HG02623 (cell line): ENCODE measurements around the gene LCE1A.

Experiments
- ATAC-seq: cut with Tn5 transposase; IDR thresholded peaks from one replicate; pipeline ENCODE4 v1.9.1; 2021; ENCODE audit warnings: moderate library complexity; ENCODE audit not compliant: unreplicated experiment

Gene LCE1A, protein sequence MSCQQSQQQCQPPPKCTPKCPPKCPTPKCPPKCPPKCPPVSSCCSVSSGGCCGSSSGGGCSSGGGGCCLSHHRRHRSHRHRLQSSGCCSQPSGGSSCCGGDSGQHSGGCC

GRCh38 chr1:152827173-152827572 lies at the start of gene LCE1A:
LCE1A (plus strand) TSS chr1:152827473; CDS start chr1:152827473, 0 bp downstream.
- no peak for ATAC-seq

GRCh38 chr1:152777510-152778137 lies 49.6 kb upstream of the LCE1A start:
- ATAC-seq: no peak

DNA sequence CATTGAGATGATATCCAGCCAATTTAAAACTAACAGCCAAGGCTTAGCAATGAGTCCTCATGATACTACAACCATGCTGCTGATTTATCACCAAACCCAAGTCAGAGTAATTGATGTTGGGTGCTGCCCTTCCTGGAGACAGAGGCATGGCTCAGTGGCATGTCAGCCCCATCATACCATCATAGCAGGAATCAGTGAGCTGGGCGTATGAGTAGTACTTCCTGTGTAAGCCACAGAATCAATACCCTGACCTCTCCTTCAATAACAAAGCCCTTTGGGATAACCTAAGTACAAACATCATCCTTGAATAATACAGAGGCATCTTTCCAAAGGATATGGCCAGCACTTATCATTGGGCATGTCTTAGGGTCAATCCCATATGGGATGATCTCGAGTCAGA lies 44.2 kb upstream of the LCE1A start:
- no peak for ATAC-seq

GRCh38 chr1:152786077-152786476 lies 41.2 kb upstream of the LCE1A start, which contains the start of gene LCE1E:
LCE1E (plus strand) TSS chr1:152786257; CDS start chr1:152787300, 1,043 bp downstream.
- no peak for ATAC-seq

DNA sequence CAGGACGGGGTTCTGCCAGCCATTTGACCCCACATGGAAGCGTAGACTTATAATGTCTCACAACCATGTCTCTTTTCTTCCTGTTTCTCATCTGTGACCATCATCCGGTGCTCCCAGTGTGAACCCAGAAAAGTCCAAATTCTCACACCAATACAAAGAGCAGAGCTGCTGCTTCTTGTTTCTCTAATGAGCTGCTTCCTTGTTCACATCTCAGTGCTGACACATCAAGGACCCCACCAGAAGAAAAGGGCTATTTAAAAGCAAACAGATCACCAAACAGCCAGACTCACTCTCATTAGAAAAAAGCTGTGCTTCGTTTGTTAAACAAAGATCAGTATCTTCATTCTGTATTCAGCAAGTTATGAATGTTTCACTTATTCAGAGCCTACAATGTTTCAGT lies 31.6 kb upstream of the LCE1A start:
- no peak for ATAC-seq

GRCh38 chr1:152796421-152796820 lies 30.9 kb upstream of the LCE1A start, which contains the start of gene LCE1D:
LCE1D (plus strand) TSS chr1:152796721; CDS start chr1:152797795, 1,074 bp downstream.
- no peak for ATAC-seq

DNA sequence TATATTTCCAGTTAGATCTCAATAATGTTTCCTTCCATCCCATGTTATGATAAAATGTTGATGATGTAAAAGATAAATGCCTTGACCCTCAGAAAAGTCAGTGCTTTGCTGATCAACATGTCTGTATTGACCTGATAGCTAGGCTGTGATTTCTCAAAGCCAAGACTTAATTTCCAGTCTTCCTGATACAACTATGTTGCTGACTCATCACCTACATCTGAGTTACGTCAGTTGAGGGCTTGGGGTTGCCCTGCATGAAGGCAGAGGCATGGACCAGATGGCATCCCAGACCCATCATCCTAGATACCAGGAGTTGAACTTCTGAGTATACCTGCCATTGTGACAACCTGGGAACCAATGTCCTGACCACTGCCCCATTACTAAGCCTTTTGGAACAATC lies 25.9 kb upstream of the LCE1A start:
- no peak for ATAC-seq

DNA sequence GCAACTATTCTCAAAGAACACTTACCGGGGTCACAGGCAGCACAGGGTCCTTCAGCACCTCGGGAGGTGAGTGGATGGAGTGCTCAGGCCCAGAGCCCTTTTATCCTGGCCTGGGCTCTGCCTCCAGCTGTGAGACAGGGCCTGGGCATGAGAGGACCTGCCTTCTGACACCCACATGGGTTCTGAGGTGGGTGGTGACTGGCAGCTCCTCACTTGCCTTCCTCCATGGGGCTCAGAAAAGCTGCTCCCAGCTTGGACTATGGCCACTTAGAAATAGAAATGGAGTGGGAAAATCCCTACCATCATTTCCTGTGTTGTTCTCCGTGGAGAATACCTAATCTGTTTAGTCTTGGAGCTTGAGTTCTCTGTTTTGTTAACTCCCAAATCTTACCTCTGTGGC lies 20.7 kb upstream of the LCE1A start, which contains the start of gene LCE1C:
LCE1C (minus strand) TSS at position 76 of the 400 bp plus-strand sequence. CDS start 1,173 bp downstream, outside the sequence.
- ATAC-seq: no peak

DNA sequence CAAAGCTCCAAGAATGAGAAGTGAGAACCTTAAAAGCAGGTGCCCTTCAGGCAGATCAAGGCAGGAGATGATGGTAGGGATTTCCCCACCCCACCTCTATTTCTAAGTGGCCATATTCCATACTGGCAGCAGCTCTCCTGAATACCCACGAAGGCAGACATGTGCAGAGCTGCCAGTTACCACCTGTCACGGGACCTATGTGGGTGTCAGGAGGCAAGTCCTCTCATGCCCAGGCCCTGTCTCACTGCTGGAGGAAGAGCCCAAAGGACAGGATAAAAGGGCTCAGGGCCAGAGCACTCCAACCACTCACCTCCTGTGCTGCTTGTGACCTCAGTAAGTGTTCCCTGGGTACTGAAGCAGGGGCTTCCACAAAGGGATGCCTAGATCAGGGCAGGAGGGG lies 16.2 kb upstream of the LCE1A start:
- ATAC-seq: no peak

DNA sequence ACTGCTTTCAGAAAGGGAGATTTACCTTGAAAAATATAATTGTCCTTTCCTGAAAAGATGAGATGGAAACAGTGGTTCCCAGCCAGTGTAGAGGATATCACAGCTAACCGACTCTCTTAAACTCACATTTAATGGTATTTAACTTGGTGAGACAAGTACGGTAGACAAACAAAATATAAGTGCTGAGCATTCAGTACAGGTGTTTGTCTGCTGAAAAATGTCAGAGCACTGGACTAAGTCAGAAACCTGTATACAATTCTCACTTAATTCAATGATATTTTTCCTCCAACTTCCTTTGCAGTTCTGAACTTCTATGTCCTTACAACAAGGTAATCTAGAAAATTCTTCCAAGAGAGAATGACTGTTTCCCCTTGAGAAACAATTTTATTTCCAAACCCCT lies 15.6 kb upstream of the LCE1A start, which contains the start of gene LCE1B:
LCE1B (plus strand) TSS at position 301 of the 400 bp plus-strand sequence. CDS start 476 bp downstream, outside the sequence.
- no peak for ATAC-seq

GRCh38 chr1:152817309-152817708 lies 10.0 kb upstream of the LCE1A start:
- ATAC-seq: no peak

DNA sequence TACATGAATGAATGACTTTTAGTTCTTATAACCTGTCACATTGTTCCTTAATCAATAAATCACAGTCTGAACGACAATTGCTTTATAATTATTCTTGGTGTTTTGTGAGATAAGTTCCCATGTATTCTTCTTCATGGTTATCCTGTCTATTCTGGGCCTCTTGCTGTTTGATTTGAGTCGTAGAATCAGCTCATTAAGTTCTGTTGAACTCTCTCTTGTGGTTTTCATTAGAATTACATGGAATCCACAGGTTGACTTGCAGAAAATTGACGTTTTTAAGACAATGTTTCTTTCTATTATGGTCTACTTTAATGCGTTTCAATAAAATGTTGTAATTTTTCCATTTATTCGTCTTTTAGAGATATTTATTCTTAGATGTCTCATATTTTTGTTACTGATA lies 4.0 kb upstream of the LCE1A start:
- no peak for ATAC-seq

- ATAC-seq: no peak
These were observed 2.3 kb upstream of the LCE1A start for GRCh38 chr1:152824964-152825363.

- no peak for ATAC-seq
These were observed 9.6 kb downstream of the LCE1A start for GRCh38 chr1:152836870-152837269.

DNA sequence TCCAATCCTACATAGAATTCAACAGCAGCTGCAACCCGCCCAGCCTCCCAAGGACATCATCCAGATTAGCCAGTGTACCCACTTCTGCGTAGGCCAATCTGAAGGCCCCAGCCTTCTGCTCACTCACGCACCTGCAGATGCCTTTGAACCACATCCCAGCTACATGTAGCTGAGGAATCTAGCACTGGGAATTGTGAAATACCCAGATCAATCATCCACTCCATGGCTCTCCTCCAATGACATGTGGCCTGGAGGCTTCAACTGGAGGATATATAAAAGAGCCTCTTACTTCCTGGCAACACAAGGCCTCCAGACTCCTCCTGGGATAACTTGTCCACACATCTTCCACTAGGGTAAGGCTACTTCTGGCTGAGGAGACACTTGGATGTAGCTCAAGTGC lies 15.3 kb downstream of the LCE1A start, which contains the start of gene LCE6A:
LCE6A (plus strand) TSS at position 301 of the 400 bp plus-strand sequence. CDS start 665 bp downstream, outside the sequence.
- ATAC-seq: no peak

DNA sequence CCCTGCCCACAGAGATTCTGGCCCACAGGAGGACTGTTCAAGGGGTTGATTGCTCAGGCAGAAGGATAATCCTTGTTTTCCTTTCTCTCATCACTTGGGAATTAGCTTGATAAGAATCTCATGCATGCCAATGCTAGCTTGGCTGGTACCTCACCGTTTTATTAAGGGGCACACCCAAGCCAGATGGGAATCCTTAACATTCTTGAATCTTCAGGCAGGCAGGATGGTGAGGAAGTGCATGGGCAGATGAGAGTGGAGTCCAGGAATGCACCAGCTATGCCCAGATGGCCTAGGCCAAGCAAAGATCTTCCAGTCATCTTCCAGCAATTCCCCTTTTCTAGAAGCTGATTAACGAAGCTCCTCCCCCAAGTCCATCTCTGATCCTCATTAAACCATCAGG lies 28.4 kb downstream of the LCE1A start:
- no peak for ATAC-seq

- no peak for ATAC-seq
These were observed 30.8 kb downstream of the LCE1A start for GRCh38 chr1:152858062-152858461.

DNA sequence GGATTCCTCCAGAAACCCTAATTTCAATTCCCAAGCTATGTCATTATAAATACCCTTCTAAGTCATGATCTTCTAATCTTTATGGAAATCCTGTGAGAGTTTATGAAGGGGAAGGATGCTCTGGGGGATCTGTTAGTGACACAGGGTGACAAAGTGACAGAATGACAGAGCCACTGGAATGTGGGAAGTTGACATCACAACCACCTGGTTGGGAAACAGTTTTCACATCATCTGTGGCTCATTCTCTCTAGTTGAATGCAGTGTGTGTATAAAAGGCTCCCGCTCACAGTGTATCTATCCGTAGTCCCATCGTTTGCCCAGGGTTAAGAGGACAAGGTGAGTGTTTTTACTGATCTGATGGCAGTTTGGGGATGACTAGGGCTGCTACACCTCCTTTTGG lies 32.4 kb downstream of the LCE1A start, which contains the start of gene LCE7A:
LCE7A (plus strand) TSS at position 301 of the 400 bp plus-strand sequence. CDS start 702 bp downstream, outside the sequence.
- ATAC-seq: no peak

DNA sequence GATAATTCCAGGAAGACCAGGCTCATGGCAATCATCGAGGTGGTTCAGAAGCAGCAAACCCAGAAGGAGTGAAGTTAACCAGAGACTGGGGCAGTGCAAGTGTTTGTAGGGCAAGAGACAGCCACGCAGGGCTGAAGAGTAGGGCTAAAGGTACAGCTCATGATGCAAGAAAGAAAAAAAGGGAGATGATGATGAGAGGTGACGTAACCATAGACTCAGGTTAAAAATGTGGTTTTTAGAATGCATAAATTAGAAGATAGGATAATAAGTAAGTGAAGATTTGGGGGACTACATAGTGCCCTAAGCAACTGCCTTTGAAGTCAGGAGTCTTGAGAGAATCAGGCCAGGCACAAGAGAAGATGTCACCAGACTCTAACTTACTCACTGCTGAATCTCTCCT lies 32.9 kb downstream of the LCE1A start:
- no peak for ATAC-seq

GRCh38 chr1:152861374-152861773 lies 34.1 kb downstream of the LCE1A start:
- ATAC-seq: no peak

DNA sequence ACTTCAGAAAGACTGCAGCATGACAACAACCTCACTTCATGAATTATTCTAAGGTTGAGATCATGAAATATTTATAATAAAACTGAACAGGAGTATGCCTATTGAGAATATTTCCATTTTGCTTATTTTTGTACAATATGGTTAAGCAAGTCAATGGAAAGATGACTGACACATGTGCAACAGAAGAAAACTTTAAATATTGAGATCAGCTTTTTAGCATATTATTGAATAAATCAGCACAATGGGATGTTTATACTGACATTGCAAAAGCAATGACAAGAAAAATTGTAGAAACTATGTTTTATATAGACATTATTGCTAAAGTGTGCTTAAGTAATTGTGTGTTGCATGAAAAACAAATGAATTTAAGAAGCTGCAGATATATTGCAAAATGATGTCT lies 37.2 kb downstream of the LCE1A start:
- ATAC-seq: no peak

- no peak for ATAC-seq
These were observed 39.0 kb downstream of the LCE1A start for GRCh38 chr1:152866321-152866720.
